Pancreas (tissue), 10 donors: ENCODE data around the gene PAFAH2. TPM values are rescaled to one million over a fixed set of nuclear protein-coding genes. Genes with fewer than 3 reads are reported as not detected.

Experiments used
- ATAC-seq, 4 donors: fragments of 200-7000 bp; cut with Tn5 transposase; one replicate each; pipeline versions ENCODE4 v1.8.0 to v1.9.1; 2020; ENCODE audit warnings: mild to moderate bottlenecking in 4 of 4, moderate library complexity in 4 of 4
- DNase-seq, 6 donors: peaks; one replicate each; pipeline ENCODE4 v3.0.0-alpha.2; 2020
- FAIRE-seq: peaks from 2 replicates; lab custom pipeline; 2012; peaks lifted over from hg19 to GRCh38; lab: Jason Lieb, UNC
- H3K27ac ChIP-seq, 4 donors: fragments of 200-600 bp; sonication (generic); 1 replicate in 3 of 4; 2 replicates in 1 of 4; pipeline versions ENCODE4 v1.5.0 to v1.8.0; 2020
- H3K27me3 ChIP-seq, 4 donors: fragments of 200-600 bp; one replicate each; pipeline ENCODE4 v1.8.0; 2021
- H3K36me3 ChIP-seq, 3 donors: fragments of 200-600 bp; sonication (generic) in 1 of 3; one replicate each; pipeline versions ENCODE4 v1.5.0 to v1.8.0; 2020 to 2021
- H3K4me1 ChIP-seq, 3 donors: fragments of 200-600 bp; one replicate each; pipeline ENCODE4 v1.8.0; 2021
- H3K4me3 ChIP-seq, 4 donors: fragments of 200-600 bp; sonication (generic) in 2 of 4; one replicate each; pipeline versions ENCODE4 v1.5.0 to v1.8.0; 2020 to 2021
- H3K9me3 ChIP-seq, 4 donors: fragments of 200-600 bp; one replicate each; pipeline ENCODE4 v1.8.0; 2021
- WGBS, 2 donors: extraction: QIAGEN DNeasy Blood & Tissue Kit; methylation state at CpG; one replicate each; pipeline ENCODE4 v1.1.7; 2013; 5-methylcytosine and 5-hydroxymethylcytosine counted together
- intact Hi-C, 3 donors: fragments of 100-400 bp; cut with DNase I; formaldehyde crosslinking; loops; one replicate each; pipeline versions ENCODE4 v1.11.1 to v1.14.2; 2022
- polyA plus RNA-seq, 2 donors: library from polyadenylated mRNA; stranded (reverse); fragments of 200-250 nt; gene quantifications; one replicate each; pipeline ENCODE4 v1.2.3, GENCODE V29; 2013
- total RNA-seq, 6 donors: library from RNA; stranded (reverse); fragmentation: NEBNext Ultra II Directional in 4 of 6; extraction: Animal tissue kit (Norgen Biotek cat#: 25700) in 4 of 6; gene quantifications; one replicate each; pipeline versions ENCODE4 v1.2.1 to v1.2.4, GENCODE V29; 2021 to 2023
- TF ChIP-seq, protein P1 (sequence below), 4 donors: fragments of 200-600 bp; sonication (generic) in 3 of 4; IDR thresholded peaks; one replicate each; pipeline versions ENCODE4 v1.5.0 to v1.8.0; 2021; ENCODE audit warnings: antibody characterized with exemption in 4 of 4
- donor health status: healthy with polysubstance abuse.
- donor health status: DM: no; HTN: no; CAD: no; lungs with moderate emphysema.
- donor health status: DM: no; HTN: no; CAD: no.
- donor health status: control.
- donor health status: control.
- donor health status: Bipolar disorder and iron deficiency.
- donor health status: DM: yes; HTN: yes; CAD: no.
- donor health status: DM: no; HTN: no; CAD: no.
- donor health status: DM: no; HTN: no; CAD: no.
- donor health status: DM: yes; HTN: yes; CAD: no.

The PAFAH2 gene
- total RNA-seq (10 to 100 TPM; 11.0 to 19.0 (median 13.7) TPM), polyA plus RNA-seq (10 to 100 TPM; 16.2 to 20.9 TPM)

DNA sequence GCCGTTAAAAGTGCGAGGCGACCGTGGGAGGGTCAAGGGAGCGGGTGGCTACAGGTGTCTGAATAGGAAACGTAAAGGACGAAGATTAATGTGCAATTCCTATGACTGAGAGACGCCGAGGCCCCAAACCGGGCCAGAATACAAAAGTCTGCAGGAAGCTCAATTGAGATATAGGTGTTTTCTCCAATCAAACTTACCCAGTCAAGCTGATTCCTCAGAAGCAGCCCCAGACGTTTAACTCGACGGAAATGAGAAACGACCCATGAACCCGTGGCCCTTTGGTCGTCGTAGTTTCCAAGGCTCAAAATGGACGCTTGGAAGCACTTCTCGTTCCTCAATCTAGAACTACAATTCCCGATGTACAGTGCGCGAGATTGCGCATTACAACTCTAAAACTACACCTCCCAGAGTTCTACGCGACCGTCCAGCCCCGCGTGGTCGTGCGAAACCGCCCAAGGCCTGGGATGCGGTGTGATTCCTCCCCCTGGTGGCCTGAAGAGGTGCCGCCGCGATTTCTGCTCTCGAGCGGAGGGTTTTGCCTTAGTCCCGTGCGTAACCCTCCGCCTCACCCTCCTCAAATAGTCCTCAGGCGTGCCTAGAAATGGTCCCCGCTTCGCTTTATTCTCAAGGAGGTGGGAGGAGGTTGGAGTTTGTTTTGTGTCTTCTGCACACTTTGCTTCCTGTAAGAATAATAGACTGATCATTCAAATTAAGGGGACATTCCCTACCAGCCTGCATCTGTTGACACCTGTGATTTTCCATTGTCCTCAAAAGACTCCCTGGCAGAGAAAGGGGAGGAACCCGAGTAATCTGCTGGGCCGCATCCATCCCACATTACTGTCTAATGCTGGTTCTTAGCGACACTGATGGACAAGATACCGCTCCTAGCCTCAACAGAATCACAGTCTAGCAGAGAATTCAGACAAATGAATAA, at the start of gene PAFAH2:
TSS of gene PAFAH2 (minus strand) at position 236 of the 934 bp plus-strand sequence. CDS start 7,247 bp downstream, outside the sequence.
- DNase-seq (peak; percentile 96 to 98 (median 97)), ATAC-seq (peak; percentile 97 to 99 (median 98)), FAIRE-seq (peak; percentile 97)
- H3K36me3 ChIP-seq, result no peaks in the 10 kb centered on the region
- no peaks in the 10 kb centered on the region for H3K27me3 ChIP-seq
- H3K9me3 ChIP-seq, result no peaks in the 10 kb centered on the region
- intact Hi-C loops, result loop anchor here in 1 of 3 donors (10.0 kb wide), 2 partner anchors 103 to 163 kb away; no protein-coding TSS in a partner anchor
- TF ChIP-seq, protein P1, sequence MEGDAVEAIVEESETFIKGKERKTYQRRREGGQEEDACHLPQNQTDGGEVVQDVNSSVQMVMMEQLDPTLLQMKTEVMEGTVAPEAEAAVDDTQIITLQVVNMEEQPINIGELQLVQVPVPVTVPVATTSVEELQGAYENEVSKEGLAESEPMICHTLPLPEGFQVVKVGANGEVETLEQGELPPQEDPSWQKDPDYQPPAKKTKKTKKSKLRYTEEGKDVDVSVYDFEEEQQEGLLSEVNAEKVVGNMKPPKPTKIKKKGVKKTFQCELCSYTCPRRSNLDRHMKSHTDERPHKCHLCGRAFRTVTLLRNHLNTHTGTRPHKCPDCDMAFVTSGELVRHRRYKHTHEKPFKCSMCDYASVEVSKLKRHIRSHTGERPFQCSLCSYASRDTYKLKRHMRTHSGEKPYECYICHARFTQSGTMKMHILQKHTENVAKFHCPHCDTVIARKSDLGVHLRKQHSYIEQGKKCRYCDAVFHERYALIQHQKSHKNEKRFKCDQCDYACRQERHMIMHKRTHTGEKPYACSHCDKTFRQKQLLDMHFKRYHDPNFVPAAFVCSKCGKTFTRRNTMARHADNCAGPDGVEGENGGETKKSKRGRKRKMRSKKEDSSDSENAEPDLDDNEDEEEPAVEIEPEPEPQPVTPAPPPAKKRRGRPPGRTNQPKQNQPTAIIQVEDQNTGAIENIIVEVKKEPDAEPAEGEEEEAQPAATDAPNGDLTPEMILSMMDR (IDR thresholded peaks at IDR 0.05), result peak; percentile 91 to 95 (median 94)
- H3K27ac ChIP-seq, result peak within 1 kb of the TSS in 3 of 4 donors; percentile 57 to 86 (median 85)
- peaks cover 0 to 14% (median 0%) of the 10 kb centered on the region in 3 donors for H3K4me1 ChIP-seq
- WGBS, 2 donors, result 1% methylated on average over 47 of the region's 47 CpGs
- H3K4me3 ChIP-seq, result peak within 1 kb of the TSS; percentile 38 to 71 (median 58)

DNA sequence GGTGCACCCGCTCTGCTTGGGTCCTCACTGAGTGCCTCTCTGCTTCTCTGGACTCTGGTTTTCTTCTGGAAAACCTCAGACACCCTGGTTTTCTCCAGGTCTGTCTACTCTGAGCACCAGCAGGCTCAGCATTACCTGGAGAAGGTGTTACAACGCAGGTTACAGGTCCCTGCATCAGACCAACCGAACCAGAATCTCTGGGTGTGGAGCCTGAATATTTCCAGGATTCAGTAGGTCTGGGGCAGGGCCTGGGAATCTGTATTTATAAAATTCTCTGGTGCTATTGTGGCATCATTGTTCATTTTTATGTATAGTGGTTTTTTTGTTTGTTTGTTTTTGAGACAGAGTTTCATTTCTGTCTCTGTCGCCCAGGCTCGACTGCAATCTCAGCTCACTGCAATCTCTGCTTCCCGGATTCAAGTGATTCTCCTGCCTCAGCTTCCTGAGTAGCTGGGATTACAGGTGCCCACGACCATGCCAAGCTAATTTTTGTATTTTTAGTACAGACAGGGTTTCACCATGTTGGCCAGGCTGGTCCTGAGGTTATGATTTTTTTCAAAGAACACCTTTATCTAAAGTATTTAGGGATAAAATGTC, 49.5 kb upstream of the PAFAH2 start:
- Histone ChIP-seq H3K9me3 (no peaks in the 10 kb centered on the region), H3K36me3 (no peaks in the 10 kb centered on the region), H3K4me1 (peaks cover 8 to 17% (median 8%) of the 10 kb centered on the region in 3 donors), H3K27ac (no peak overlapping the region), H3K27me3 (no peaks in the 10 kb centered on the region), H3K4me3 (peak overlapping the region in 1 of 4 donors; percentile 59)
- ATAC-seq (no peak), DNase-seq (no peak), FAIRE-seq (no peak)
- TF ChIP-seq, protein P1 (IDR thresholded peaks at IDR 0.05), result no peak
- 83 to 89% methylated on average over 7 of the region's 7 CpGs for WGBS, 2 donors
- intact Hi-C loops, result no loop called here

DNA sequence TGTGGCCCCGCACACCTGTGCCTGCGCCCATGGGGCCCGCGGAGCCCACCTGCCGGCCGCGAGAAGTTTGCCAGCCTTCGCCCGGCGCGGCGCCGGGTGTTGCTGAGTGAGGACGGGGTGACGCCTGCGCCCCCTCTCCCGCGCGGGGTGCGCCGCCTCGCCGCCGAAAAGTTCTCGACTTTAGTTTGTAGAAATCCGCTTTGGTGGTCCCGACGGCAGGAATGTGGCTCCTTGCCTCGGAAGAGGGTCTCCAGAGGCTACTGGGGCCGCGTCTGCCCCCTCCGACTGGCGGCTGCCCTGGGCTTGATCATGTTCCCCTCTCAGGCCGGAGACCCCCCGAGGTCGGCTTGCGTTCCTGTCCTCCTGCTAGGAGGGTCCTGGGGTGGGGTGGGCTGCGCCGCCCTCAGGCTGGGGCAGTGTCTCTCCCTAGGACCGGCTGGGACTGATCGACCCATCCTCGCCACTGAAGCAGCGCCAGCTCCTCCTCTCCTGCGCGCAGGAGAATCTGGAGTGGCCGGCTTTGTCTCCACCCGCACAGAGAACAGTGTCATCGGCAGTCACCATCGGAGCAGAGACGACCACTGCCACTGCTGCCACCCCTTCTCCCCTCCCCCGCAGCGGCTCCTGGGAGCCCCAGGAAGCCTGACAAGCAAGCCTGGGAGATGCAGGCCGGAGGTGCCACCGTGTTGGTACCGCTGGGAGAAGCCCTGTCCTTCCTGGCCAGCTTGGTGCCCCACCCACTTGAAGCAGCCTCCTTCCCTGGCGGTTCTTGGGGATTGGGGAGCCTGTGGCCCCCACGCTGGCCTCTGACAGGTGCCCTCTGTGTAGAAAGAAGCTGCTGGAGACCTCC, 48.6 kb upstream of the PAFAH2 start:
- ATAC-seq (peak; percentile 10 to 35 (median 21)), FAIRE-seq (no peak), DNase-seq (peak in 3 of 6 donors; percentile 63 to 81 (median 72))
- no peaks in the 10 kb centered on the region for H3K36me3 ChIP-seq
- 4 to 5% methylated on average over 55 to 57 of the region's 57 CpGs for WGBS, 2 donors
- H3K4me1 ChIP-seq, result peaks cover 8 to 17% (median 8%) of the 10 kb centered on the region in 3 donors
- H3K4me3 ChIP-seq, result peak overlapping the region; percentile 47 to 68 (median 57)
- intact Hi-C loops, result no loop called here
- H3K9me3 ChIP-seq, result no peaks in the 10 kb centered on the region
- TF ChIP-seq, protein P1 (IDR thresholded peaks at IDR 0.05), result no peak
- no peaks in the 10 kb centered on the region for H3K27me3 ChIP-seq
- peak overlapping the region; percentile 70 to 86 (median 78) for H3K27ac ChIP-seq

DNA sequence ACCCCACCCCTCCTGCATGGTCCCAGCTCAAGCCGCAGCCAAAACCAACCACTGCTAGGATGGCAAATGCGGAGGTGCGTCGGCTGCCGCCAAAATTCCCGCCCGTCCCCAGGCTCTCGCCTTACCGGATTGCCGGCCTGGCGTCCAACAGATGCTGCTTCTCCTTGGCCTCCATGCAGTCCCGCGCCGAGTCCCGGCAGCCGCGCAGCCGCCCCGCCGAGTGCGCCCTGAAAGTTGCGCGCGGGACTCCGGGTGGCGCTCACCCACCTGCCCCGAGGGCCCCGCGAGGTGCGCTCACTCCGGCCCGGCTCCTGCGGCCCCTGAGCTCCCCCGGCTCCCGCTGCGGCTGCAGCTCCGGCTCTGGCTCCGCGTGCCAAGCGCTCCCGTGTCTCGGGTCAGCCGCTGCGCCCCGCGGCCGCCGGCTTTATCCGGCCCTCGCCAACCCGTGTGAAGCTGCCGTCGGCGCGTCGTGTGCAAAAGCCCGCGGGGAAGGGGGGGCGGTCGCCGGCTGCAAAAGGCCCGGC, 47.9 kb upstream of the PAFAH2 start, which contains the start of gene SLC30A2:
TSS of gene SLC30A2 (minus strand) at position 397 of the 524 bp plus-strand sequence. CDS start at position 175, 222 bp downstream.
- Histone ChIP-seq H3K9me3 (no peaks in the 10 kb centered on the region), H3K27ac (peak within 1 kb of the TSS; percentile 70 to 86 (median 78)), H3K4me1 (peaks cover 8 to 17% (median 8%) of the 10 kb centered on the region in 3 donors), H3K4me3 (peak within 1 kb of the TSS; percentile 47 to 68 (median 57)), H3K27me3 (no peaks in the 10 kb centered on the region), H3K36me3 (no peaks in the 10 kb centered on the region)
- DNase-seq (peak; percentile 65 to 85 (median 72)), ATAC-seq (peak; percentile 57 to 75 (median 64)), FAIRE-seq (no peak)
- 0 to 1% methylated on average over 40 to 62 of the region's 62 CpGs for WGBS, 2 donors
- TF ChIP-seq, protein P1 (IDR thresholded peaks at IDR 0.05), result no peak
- intact Hi-C loops, result no loop called here
